Mucosa of stomach (tissue), 1 donor: ENCODE data around the gene TJP3.

Source experiments
- H3K27me3 ChIP-seq: one replicate; pipeline ENCODE4 v1.7.0; 2013; ENCODE audit warnings: mild to moderate bottlenecking, low read length; ENCODE audit not compliant: control insufficient read depth, insufficient read depth
- H3K36me3 ChIP-seq: one replicate; pipeline ENCODE4 v1.7.0; 2013; ENCODE audit warnings: low read length; ENCODE audit not compliant: control insufficient read depth, insufficient read depth
- H3K4me1 ChIP-seq: one replicate; pipeline ENCODE4 v1.7.0; 2013; ENCODE audit warnings: mild to moderate bottlenecking, low read length; ENCODE audit not compliant: control insufficient read depth, insufficient read depth
- H3K4me3 ChIP-seq: one replicate; pipeline ENCODE4 v1.7.0; 2013; ENCODE audit warnings: low read length
- H3K9ac ChIP-seq: one replicate; pipeline ENCODE4 v1.7.0; 2013; ENCODE audit warnings: mild to moderate bottlenecking, low read length, moderate library complexity
- H3K9me3 ChIP-seq: one replicate; pipeline ENCODE4 v1.7.0; 2013; ENCODE audit warnings: mild to moderate bottlenecking, low read length, moderate library complexity; ENCODE audit not compliant: control insufficient read depth
- donor health status: Pancreatic carcinoma.

TJP3 gene

DNA sequence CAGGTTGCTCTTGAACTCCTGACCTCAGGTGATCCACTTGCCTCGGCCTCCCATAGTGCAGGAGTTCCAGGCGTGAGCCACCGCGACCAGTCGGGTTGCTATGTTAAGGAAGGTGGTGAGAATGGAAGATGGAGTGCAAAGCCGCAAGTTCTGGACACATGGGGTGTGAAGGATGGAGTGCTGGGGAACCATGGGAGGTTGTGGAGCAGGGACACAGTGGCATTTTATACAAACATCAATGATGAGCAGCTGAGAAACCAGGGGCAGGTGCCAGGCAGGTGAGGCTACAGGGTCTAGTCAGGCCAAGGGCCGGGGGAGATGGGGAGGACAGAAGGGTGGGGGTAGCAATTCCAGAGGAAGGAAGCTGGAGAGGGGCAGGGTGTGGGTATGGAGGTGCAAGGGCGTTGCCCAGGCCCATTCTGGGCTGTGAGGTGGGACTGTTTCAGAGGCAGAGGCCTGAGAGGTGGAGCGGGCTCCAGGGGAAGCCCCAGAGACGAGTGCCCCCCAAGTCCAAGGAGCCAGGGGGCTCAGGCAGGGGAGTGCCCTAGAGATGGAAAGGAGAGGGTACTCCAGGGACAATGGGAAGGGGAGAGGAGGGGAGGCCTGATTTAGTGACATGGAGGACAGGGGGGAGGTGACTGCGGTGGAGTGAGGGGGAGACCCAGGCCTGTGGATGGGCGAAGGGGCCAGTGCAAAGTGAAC is 65.8 kb downstream of the TJP3 start:
- Histone ChIP-seq H3K27me3 (no peaks in the 10 kb centered on the region), H3K4me1 (no peaks in the 10 kb centered on the region), H3K4me3 (no peak overlapping the region), H3K36me3 (no peaks in the 10 kb centered on the region), H3K9me3 (no peaks in the 10 kb centered on the region), H3K9ac (no peak overlapping the region)

DNA sequence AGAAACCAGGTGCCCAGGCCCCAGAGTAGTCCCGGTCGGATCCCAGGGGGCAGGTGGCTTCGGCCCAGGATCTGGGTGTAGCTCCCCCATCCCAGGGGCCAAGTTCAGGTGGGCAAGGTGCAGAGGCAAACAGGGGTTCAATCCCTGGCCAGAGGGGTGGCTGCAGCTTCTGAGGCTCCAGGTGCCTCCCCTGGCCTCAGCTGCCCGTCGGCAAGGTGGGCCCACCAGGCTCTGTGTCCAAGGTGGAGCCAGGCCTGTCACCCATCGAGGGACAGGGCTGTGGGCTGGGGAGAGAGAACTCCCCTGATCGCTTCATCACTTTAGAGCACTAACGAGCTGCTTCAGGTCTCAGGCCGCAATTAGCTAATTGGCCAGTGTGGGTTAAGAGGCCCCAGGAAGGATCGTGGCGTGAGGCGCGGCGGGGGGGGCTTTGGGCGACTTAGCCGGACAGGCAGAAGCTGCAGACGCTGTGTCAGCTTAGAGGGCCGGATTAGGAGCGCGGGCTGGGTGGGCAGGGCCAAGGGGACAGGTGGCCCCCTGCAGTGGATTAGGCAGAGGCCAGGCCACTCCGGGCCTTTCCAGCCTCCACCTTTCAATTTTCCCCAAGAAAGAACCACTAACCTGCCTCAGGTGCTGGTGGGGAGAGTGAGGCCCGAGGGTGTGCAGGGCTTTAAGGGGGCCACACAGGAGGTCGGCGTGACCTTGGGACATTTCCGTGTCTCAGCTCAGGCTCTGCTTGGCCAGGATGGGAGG is 66.6 kb downstream of the TJP3 start:
- Histone ChIP-seq H3K36me3 (no peaks in the 10 kb centered on the region), H3K27me3 (no peaks in the 10 kb centered on the region), H3K4me1 (no peaks in the 10 kb centered on the region), H3K9me3 (no peaks in the 10 kb centered on the region), H3K4me3 (no peak overlapping the region), H3K9ac (no peak overlapping the region)

DNA sequence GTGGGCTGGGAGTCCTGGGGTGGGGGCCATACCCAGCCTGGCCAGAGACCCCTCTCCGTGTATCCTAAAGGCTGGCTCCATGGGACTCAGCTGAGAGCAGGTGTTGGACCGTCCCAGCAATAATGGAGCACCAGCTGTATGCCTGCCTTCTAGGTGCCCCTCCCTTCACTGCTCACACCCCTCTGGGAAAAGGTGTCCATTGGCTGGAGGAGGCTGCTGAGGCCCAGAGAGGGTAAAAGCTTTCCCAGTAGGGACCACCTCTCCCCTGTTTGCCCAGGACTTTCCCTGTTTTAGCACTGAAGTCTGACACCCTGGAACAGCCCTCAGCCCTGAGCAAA is 67.2 kb downstream of the TJP3 start:
- Histone ChIP-seq H3K9ac (no peak overlapping the region), H3K4me1 (no peaks in the 10 kb centered on the region), H3K36me3 (no peaks in the 10 kb centered on the region), H3K27me3 (no peaks in the 10 kb centered on the region), H3K9me3 (no peaks in the 10 kb centered on the region), H3K4me3 (no peak overlapping the region)

DNA sequence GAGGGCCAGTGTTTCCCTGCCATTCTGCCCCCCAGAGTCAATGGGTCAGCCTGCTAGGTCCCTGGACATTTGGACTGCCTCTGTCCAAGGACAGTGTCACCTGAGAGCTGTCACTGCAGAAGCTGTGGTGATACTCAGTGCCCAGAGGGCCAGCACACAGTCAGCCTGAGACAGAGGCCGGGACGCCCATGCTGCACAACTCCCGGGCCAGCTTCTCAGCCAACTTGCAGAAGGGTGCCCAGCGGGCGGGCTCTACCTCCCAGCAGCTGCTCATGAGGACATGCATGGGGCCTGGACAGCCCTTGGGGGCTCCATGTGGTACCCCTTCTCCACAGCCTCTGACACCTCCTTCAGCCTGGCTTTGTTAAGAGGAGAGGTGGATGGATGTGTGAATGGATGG is 67.6 kb downstream of the TJP3 start:
- no peaks in the 10 kb centered on the region for H3K4me1 ChIP-seq
- no peaks in the 10 kb centered on the region for H3K9me3 ChIP-seq
- no peaks in the 10 kb centered on the region for H3K27me3 ChIP-seq
- H3K36me3 ChIP-seq = no peaks in the 10 kb centered on the region
- no peak overlapping the region for H3K4me3 ChIP-seq
- no peak overlapping the region for H3K9ac ChIP-seq

DNA sequence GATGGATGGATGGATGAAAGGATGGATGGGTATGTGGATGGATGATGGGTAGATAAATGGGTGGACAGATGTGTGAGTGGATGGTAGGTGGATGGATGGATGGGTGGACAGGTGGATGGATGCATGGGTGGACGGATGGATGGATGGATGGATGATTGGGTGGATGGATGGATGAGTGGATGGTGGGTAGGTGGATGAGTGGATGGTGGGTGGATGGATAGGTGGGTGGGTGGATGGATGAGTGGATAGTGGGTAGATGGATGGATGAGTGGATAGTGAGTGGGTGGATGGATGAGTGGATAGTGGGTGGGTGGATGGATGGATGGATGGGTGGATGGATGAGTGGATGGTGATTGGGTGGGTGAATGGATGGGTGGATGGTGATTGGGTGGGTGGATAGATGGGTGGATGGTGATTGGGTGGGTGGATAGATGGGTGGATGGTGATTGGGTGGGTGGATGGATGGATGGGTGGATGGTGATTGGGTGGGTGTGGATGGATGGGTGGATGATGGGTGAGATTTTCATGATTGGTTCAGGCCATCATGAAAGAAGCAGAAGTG is 68.4 kb downstream of the TJP3 start:
- H3K27me3 ChIP-seq = no peaks in the 10 kb centered on the region
- H3K36me3 ChIP-seq = no peaks in the 10 kb centered on the region
- H3K4me3 ChIP-seq = no peak overlapping the region
- no peaks in the 10 kb centered on the region for H3K9me3 ChIP-seq
- no peaks in the 10 kb centered on the region for H3K4me1 ChIP-seq
- no peak overlapping the region for H3K9ac ChIP-seq

DNA sequence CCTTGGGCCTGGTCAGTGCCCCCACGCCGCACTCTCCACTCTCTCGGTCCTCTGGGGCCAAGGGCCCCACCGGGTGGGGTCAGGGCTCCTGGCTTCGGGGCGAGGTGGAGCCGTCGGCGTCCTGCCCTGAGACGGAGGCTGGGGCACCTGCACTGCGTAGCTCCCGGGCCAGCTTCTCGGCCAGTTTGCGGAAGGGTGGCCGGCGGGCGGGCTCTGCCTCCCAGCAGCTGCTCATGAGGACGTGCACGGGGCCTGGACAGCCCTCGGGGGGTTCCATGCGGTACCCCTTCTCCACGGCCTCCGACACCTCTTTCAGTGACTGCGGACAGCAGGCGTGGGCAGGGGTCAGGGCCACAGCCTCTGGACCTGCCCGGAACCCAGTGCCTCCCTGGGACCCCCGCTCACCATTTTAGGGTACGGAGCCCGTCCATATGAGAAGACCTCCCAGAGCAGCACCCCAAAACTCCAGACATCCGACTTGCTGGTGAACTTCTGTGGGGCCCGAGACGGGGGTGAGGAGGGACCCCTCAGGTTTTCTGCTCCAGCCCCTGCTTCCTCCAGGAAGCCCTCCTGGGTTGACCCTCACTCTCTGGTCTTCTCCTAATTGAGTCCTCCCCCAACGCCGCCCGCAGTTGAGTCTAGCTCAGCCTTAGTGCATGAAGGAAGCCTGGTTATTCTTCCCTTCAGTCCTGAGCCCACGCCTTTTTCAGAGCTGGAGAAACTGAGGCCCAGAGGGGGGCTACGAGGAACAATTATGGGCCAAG is 70.1 kb downstream of the TJP3 start:
- Histone ChIP-seq H3K9me3 (no peaks in the 10 kb centered on the region), H3K9ac (no peak overlapping the region), H3K4me1 (no peaks in the 10 kb centered on the region), H3K27me3 (no peaks in the 10 kb centered on the region), H3K36me3 (no peaks in the 10 kb centered on the region), H3K4me3 (no peak overlapping the region)

DNA sequence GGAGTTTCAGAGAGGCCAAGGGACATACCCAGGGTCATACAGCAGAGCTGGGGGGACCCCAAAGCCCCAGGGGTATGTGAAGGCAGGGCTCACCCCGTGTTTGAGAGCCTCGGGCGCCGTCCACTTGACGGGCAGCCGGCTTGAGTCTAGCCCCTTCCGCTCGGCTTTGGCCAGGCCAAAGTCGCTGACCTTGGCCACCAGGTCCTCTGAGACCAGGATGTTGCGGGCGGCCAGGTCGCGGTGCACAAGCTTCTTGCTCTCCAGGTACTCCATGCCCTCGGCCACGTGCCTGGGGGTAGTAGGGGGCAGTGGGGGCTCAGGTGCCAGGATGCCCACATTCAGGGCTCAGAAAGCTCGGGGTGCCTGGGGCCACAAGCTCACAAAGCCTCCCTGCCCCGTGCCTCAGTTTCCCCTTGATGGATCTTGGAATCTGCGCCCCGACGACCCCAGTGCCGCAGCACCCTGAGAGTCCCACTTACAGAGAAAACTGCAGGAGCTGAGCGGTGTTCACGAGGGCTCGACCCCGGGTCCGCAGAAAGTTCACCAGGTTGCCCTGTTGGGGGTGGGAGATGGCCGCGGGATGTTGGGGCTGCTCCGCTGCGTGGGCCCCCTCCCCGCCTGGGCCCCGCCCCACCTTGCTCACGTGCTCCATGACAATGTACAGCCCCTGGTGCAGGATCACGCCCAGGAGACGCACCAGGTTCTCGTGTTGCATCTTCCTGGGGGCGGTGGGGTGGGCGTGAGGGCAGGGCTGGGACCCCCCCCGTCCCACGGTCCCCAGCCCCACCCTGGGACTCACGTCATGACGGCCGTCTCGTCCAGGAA is 70.9 kb downstream of the TJP3 start:
- Histone ChIP-seq H3K9ac (no peak overlapping the region), H3K9me3 (no peaks in the 10 kb centered on the region), H3K4me3 (no peak overlapping the region), H3K27me3 (peaks cover under 1% of the 10 kb centered on the region), H3K4me1 (no peaks in the 10 kb centered on the region), H3K36me3 (no peaks in the 10 kb centered on the region)

DNA sequence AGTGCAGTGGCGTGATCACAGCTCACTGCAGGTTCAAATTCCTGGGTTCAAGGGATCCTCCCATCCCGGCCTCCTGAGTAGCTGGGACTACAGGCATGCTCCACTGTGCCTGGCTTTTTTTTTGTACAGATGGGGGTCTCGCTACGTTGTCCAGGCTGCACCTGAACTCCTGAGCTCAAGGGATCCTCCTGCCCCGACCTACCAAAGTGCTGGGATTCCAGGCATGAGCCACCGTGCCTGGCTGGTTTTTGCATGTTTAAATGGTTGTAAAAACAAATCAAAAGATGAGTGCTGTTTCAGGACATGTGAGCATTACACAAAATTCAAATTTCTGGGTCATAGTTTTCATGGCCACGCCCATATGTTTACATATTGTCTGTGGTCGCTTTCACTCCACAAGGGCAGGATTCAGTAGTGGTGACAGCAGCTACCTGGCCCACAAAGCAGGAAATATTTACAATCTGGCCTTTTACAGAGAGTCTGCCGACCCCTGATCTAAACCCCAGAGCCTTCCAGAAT is 72.7 kb downstream of the TJP3 start:
- no peak overlapping the region for H3K4me3 ChIP-seq
- H3K9me3 ChIP-seq = no peaks in the 10 kb centered on the region
- H3K9ac ChIP-seq = no peak overlapping the region
- H3K36me3 ChIP-seq = no peaks in the 10 kb centered on the region
- H3K27me3 ChIP-seq = peaks cover 18% of the 10 kb centered on the region
- no peaks in the 10 kb centered on the region for H3K4me1 ChIP-seq

DNA sequence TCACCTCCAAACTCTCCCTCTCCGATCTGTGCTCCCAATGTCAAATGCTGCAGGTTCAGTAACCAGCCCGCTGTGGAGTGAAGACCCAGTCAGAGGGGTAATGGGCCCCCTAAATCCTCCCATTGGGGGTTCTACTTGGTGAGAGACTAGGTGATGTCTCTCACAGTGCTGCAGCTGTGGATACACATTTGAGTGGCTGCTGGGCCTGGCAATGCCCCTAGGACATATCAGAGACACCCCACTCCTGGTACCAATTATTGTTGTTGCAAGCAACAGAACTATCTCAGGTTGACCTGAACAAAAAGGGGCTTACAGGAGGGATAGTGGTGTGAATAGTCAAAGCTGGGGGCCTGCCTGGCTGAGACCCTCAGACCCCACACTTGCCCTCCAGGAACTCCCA is 73.4 kb downstream of the TJP3 start:
- no peaks in the 10 kb centered on the region for H3K4me1 ChIP-seq
- H3K27me3 ChIP-seq = peaks cover 21% of the 10 kb centered on the region
- H3K4me3 ChIP-seq = no peak overlapping the region
- no peak overlapping the region for H3K9ac ChIP-seq
- H3K9me3 ChIP-seq = no peaks in the 10 kb centered on the region
- H3K36me3 ChIP-seq = no peaks in the 10 kb centered on the region

DNA sequence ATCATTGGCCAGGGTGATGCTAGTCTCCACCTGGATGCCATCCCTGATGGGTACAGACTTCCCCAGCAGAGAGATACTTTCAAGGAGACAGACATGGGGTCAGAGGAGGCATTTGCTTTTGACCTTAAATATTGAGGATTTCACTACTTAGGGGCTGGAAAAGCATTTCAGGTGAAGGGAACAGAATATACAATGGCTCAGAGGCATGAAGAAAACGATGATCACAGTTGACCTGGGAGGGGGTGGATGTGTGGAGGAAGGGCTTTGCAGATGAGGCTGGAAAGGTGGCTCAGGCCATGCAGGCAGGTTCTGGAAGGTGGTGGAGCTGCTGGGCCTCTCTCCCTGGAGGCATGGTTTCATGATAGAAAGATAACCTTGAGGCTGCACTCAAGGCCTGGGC is 74.1 kb downstream of the TJP3 start:
- no peak overlapping the region for H3K9ac ChIP-seq
- H3K27me3 ChIP-seq = peaks cover 25% of the 10 kb centered on the region
- no peaks in the 10 kb centered on the region for H3K36me3 ChIP-seq
- H3K4me3 ChIP-seq = no peak overlapping the region
- no peaks in the 10 kb centered on the region for H3K9me3 ChIP-seq
- H3K4me1 ChIP-seq = no peaks in the 10 kb centered on the region

DNA sequence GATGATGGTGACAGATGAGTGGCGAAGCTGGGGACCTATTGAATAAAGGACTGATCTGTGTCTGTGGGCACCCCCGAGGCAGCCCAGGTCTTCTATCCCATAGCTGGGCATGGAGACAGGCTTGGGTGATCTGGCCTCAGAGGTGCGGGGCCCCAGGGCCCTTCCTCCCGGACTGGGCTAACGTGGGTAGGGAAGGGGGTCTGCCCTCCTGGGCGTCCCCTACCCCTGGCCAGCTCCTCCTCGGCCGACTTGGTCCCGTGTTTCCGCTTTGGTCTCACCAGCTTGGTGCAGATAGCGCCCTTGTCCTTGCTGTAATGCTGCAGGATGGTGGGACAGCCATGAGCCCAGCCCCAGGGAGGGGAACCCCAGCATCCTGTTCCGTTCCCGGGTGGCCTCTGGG is 74.7 kb downstream of the TJP3 start:
- Histone ChIP-seq H3K9ac (no peak overlapping the region), H3K27me3 (peaks cover 25% of the 10 kb centered on the region), H3K9me3 (no peaks in the 10 kb centered on the region), H3K4me3 (no peak overlapping the region), H3K36me3 (no peaks in the 10 kb centered on the region), H3K4me1 (no peaks in the 10 kb centered on the region)
